ENCODE results near the gene ENG. TPM values are rescaled to one million over a fixed set of nuclear protein-coding genes. Genes with fewer than 3 reads are reported as not detected.

Gene ENG
- total RNA-seq, 1 experiment from 2014 or later, result 0.76 TPM

GRCh38 chr9:127776195-127776923, 78.1 kb downstream of the ENG start:
- DNase-seq (ENCODE audit: low read depth, low spot score), result no peak
- H3K9me2 ChIP-seq (ENCODE audit: insufficient read depth), result no peaks in the 10 kb centered on the region
- H3K27me3 ChIP-seq (ENCODE audit: insufficient read depth, low read length), result no peaks in the 10 kb centered on the region
- CTCF ChIA-PET, result interaction anchor here (0.6 to 0.9 kb wide), 2 partner anchors 8 to 41 kb away, joined by 3 read pairs; partner anchors contain the start of gene TOR2A
- no peak overlapping the region for H3K4me3 ChIP-seq (replicated peaks in 1 of 2; ENCODE audit: low read depth in 1 of 2, low read length in 2 of 2)
- H3K79me2 ChIP-seq (ENCODE audit: insufficient read depth, low read length), result no peaks in the 10 kb centered on the region
- H3K4me2 ChIP-seq (ENCODE audit: low read length), result no peak overlapping the region
- no peak for TF ChIP-seq POLR2A (IDR thresholded peaks at IDR 0.05; ENCODE audit: borderline replicate concordance, extremely low read depth, insufficient read depth, insufficient read length)
- no peak for TF ChIP-seq RAD21 (IDR thresholded peaks at IDR 0.05; ENCODE audit: low read depth)
- no peak for TF ChIP-seq CTCF (IDR thresholded peaks at IDR 0.05 in 2 of 3, conservative IDR thresholded peaks at IDR 0.05 in 1 of 3; ENCODE audit: borderline replicate concordance in 1 of 3, insufficient read depth in 1 of 3, low read depth in 2 of 3, low read length in 2 of 3)
- TF ChIP-seq REST (IDR thresholded peaks at IDR 0.05; ENCODE audit: low read depth), result no peak
- no peak for TF ChIP-seq ZNF274 (IDR thresholded peaks at IDR 0.05; ENCODE audit: low read depth, low read length)
- no peak for TF ChIP-seq YY1 (IDR thresholded peaks at IDR 0.05; ENCODE audit: extremely low read depth, insufficient replicate concordance, low read depth, low read length)
- no peak for TF ChIP-seq FOSL1 (IDR thresholded peaks at IDR 0.05; ENCODE audit: low read depth)
- TF ChIP-seq EZH2 (IDR thresholded peaks at IDR 0.05), result no peak
- TF ChIP-seq CEBPB (IDR thresholded peaks at IDR 0.05; ENCODE audit: low read depth), result no peak
- no peak for TF ChIP-seq ELF1 (IDR thresholded peaks at IDR 0.05; ENCODE audit: borderline replicate concordance, low read depth)
- no peak for TF ChIP-seq ATF3 (IDR thresholded peaks at IDR 0.05)
- TF ChIP-seq ZFX (IDR thresholded peaks at IDR 0.05), result no peak
- no peak for TF ChIP-seq SIN3A (IDR thresholded peaks at IDR 0.05; ENCODE audit: low read depth)
- no peak for TF ChIP-seq TCF7L2 (IDR thresholded peaks at IDR 0.05; ENCODE audit: borderline replicate concordance, extremely low read depth, insufficient read depth, insufficient read length)
- TF ChIP-seq SRF (IDR thresholded peaks at IDR 0.05; ENCODE audit: low read depth), result no peak
- TF ChIP-seq EZH2phosphoT487 (IDR thresholded peaks at IDR 0.05; ENCODE audit: borderline replicate concordance), result no peak
- TF ChIP-seq CBX3 (IDR thresholded peaks at IDR 0.05; ENCODE audit: low read depth), result no peak
- TF ChIP-seq JUND (IDR thresholded peaks at IDR 0.05), result no peak
- no peak for TF ChIP-seq MAX (IDR thresholded peaks at IDR 0.05)
- TF ChIP-seq POLR2AphosphoS5 (IDR thresholded peaks at IDR 0.05; ENCODE audit: low read depth, low read length), result no peak
- intact Hi-C loops (cut with micrococcal nuclease), result no loop called here
- no peak overlapping the region for H3K9ac ChIP-seq (ENCODE audit: low read length)
- H2AFZ ChIP-seq (ENCODE audit: low read depth, low read length, poor library complexity, severe bottlenecking), result no peak overlapping the region
- no peak for ATAC-seq
- no peak overlapping the region for H3K27ac ChIP-seq (ENCODE audit: low read depth, low read length)
- no TSS peak for BruUV-seq (replicated peaks)
- no peaks in the 10 kb centered on the region for H3K36me3 ChIP-seq (ENCODE audit: control insufficient read depth in 1 of 2, insufficient read depth in 2 of 2, low read length in 2 of 2)
- RAD21 ChIA-PET (ENCODE audit: low non-redundant PET in 1 of 2, low total read pairs in 2 of 2, uncharacterized antibody in 2 of 2, unreplicated experiment in 2 of 2), result no interaction called here
- no peaks in the 10 kb centered on the region for H4K20me1 ChIP-seq (ENCODE audit: insufficient read depth)
- H3K4me1 ChIP-seq (ENCODE audit: control insufficient read depth in 1 of 2, insufficient read depth in 2 of 2, low read length in 2 of 2), result peaks cover 6 to 7% of the 10 kb centered on the region in 2 experiments; a peak in 3 of 4 replicates
- POLR2A ChIA-PET, result no interaction called here
- H3K9me3 ChIP-seq (ENCODE audit: control insufficient read depth in 1 of 2, insufficient read depth in 1 of 2, low read depth in 1 of 2, low read length in 2 of 2), result no peaks in the 10 kb centered on the region
